ENCODE results near the gene AFF3.

DNA sequence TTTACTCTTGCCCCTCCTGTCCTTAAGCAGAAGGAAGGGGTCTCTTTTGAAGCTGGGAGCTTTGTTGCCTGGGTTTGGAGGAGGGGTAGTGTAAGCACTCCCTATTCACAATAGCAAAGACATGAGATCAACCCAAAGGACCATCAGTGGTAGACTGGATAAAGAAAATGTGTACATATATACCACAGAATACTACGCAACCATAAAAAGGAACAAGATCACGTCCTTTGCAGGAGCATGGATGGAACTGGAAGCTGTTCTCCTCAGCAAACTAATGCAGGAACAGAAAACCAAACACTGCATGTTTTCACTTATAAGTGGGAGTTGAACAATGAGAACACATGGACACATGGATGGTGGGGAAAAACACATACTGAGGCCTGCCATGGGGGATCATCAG lies 371.5 kb downstream of the AFF3 start:
- TF ChIP-seq, protein P1, sequence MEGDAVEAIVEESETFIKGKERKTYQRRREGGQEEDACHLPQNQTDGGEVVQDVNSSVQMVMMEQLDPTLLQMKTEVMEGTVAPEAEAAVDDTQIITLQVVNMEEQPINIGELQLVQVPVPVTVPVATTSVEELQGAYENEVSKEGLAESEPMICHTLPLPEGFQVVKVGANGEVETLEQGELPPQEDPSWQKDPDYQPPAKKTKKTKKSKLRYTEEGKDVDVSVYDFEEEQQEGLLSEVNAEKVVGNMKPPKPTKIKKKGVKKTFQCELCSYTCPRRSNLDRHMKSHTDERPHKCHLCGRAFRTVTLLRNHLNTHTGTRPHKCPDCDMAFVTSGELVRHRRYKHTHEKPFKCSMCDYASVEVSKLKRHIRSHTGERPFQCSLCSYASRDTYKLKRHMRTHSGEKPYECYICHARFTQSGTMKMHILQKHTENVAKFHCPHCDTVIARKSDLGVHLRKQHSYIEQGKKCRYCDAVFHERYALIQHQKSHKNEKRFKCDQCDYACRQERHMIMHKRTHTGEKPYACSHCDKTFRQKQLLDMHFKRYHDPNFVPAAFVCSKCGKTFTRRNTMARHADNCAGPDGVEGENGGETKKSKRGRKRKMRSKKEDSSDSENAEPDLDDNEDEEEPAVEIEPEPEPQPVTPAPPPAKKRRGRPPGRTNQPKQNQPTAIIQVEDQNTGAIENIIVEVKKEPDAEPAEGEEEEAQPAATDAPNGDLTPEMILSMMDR (IDR thresholded peaks at IDR 0.05; ENCODE audit: low read length), result no peak
- TF ChIP-seq EZH2 (optimal IDR thresholded peaks at IDR 0.05; ENCODE audit: low read depth, low read length) (no peak), EZH2phosphoT487 (IDR thresholded peaks at IDR 0.05; ENCODE audit: low read length) (no peak)
